PC-9 (cell line): ENCODE results near the gene TECPR1.

Experiments
- EZH2 ChIP-seq: fragments of 200-600 bp; sonication (generic); IDR thresholded peaks from 2 replicates; pipeline ENCODE4 v1.8.0; 2017; ENCODE audit warnings: antibody characterized with exemption, low read depth
- TF ChIP-seq, protein P1 (sequence below): fragments of 200-600 bp; sonication (generic); conservative IDR thresholded peaks from 2 replicates; pipeline ENCODE4 v1.6.1; 2017; ENCODE audit warnings: mixed run types, antibody characterized with exemption, mild to moderate bottlenecking, moderate library complexity

DNA sequence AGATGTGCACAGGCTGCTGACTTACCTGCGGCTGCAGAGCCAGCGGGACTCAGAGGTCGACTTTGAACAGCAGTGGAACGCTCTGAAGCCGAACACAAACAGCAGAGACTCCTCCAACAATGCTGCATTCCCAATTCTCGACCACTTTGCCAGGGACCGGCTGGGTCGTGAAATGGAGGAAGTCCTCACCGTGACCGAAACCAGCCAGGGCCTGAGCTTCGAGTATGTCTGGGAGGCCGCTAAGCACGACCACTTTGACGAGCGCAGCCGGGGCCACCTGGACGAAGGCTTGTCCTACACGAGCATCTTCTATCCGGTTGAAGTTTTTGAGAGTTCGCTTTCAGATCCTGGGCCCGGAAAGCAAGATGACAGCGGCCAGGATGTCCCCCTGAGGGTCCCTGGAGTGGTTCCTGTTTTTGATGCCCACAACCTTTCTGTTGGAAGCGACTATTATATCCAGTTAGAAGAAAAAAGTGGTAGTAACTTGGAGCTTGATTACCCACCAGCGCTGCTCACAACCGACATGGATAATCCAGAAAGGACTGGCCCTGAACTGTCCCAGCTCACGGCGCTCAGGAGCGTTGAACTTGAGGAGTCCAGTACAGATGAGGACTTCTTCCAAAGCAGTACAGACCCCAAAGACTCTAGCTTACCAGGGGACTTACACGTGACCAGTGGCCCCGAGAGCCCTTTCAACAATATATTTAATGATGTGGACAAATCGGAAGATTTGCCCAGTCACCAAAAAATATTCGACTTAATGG, 60.2 kb downstream of the TECPR1 start:
- TF ChIP-seq, protein P1, sequence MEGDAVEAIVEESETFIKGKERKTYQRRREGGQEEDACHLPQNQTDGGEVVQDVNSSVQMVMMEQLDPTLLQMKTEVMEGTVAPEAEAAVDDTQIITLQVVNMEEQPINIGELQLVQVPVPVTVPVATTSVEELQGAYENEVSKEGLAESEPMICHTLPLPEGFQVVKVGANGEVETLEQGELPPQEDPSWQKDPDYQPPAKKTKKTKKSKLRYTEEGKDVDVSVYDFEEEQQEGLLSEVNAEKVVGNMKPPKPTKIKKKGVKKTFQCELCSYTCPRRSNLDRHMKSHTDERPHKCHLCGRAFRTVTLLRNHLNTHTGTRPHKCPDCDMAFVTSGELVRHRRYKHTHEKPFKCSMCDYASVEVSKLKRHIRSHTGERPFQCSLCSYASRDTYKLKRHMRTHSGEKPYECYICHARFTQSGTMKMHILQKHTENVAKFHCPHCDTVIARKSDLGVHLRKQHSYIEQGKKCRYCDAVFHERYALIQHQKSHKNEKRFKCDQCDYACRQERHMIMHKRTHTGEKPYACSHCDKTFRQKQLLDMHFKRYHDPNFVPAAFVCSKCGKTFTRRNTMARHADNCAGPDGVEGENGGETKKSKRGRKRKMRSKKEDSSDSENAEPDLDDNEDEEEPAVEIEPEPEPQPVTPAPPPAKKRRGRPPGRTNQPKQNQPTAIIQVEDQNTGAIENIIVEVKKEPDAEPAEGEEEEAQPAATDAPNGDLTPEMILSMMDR: no peak
- no peak for TF ChIP-seq EZH2
